K562 (cell line): ENCODE data around the gene EEPD1. TPM values are rescaled to one million over a fixed set of nuclear protein-coding genes. Genes with fewer than 3 reads are reported as not detected.
A peak's percentile ranks its signal among the peaks of the same experiment; 100 is the strongest.

ENCODE experiments used
- ATAC-seq: fragments of 200-7000 bp; cut with Tn5 transposase; 3 replicates; pipeline ENCODE4 v1.9.1; 2020; ENCODE audit warnings: moderate library complexity
- BruUV-seq: library from RNA; stranded (reverse); fragments of 400-500 nt; replicated peaks from 2 replicates; lab custom pipeline; 2021; lab: Mats Ljungman, UMichigan
- CTCF ChIA-PET: fragments of 300-600 bp; formaldehyde crosslinking; extraction: SDS; loops from one replicate; lab custom pipeline; 2021; ENCODE audit warnings: low intra/inter-chr PET ratio; lab: Yijun Ruan, JAX
- POLR2A ChIA-PET: fragments of 300-600, 350-650 bp; sonication (Branson Sonifier 250); formaldehyde crosslinking; extraction: SDS; loops from one replicate; lab custom pipeline; 2021; ENCODE audit warnings: antibody characterized with exemption, inconsistent platforms; lab: Yijun Ruan, JAX
- DNase-seq, 4 experiments: peaks; one replicate each; pipeline versions ENCODE4 v3.0.0 to v3.0.0-alpha.2; 2011 to 2018; ENCODE audit warnings: low spot score in 3 of 4, mixed read lengths in 3 of 4; ENCODE audit errors: extremely low read depth in 1 of 4
- FAIRE-seq: peaks from 2 replicates; lab custom pipeline; 2011; peaks lifted over from hg19 to GRCh38; lab: Jason Lieb, UNC
- H2AFZ ChIP-seq: 2 replicates; pipeline ENCODE4 v1.6.0; 2011; ENCODE audit warnings: low read depth, low read length, control low read depth, inconsistent platforms
- H3K27ac ChIP-seq: fragments of 200-600 bp; 3 replicates; pipeline ENCODE4 v1.8.0; 2011; ENCODE audit warnings: low read depth, mild to moderate bottlenecking, control low read depth, inconsistent platforms, low read length, moderate library complexity, mixed read lengths; ENCODE audit errors: extremely low read depth
- H3K27me3 ChIP-seq, 2 experiments: fragments of 300-600 bp in 1 of 2; 2 replicates in 1 of 2; 3 replicates in 1 of 2; pipeline versions ENCODE4 v1.6.0 to v1.8.0; 2011; ENCODE audit warnings: inconsistent platforms in 2 of 2, low read length in 2 of 2, mild to moderate bottlenecking in 1 of 2, mixed read lengths in 1 of 2, moderate library complexity in 1 of 2; ENCODE audit not compliant: control insufficient read depth in 2 of 2, insufficient read depth in 2 of 2
- H3K36me3 ChIP-seq: fragments of 300-600 bp; 3 replicates; pipeline ENCODE4 v1.8.0; 2011; ENCODE audit warnings: mild to moderate bottlenecking, low read length, inconsistent platforms; ENCODE audit not compliant: control insufficient read depth, insufficient read depth
- H3K4me1 ChIP-seq, 2 experiments: fragments of 200-600 bp in 1 of 2; replicated peaks in 1 of 2; 2 replicates in 1 of 2; 3 replicates in 1 of 2; pipeline versions ENCODE4 v1.5.1 to v1.8.0; 2011; ENCODE audit warnings: inconsistent platforms in 2 of 2, low read length in 2 of 2, mild to moderate bottlenecking in 1 of 2, mixed read lengths in 1 of 2, moderate library complexity in 1 of 2; ENCODE audit not compliant: control insufficient read depth in 2 of 2, insufficient read depth in 2 of 2
- H3K4me2 ChIP-seq: 2 replicates; pipeline ENCODE4 v1.6.1; 2011; ENCODE audit warnings: low read length, control low read depth, inconsistent platforms, mixed read lengths; ENCODE audit not compliant: insufficient read depth
- H3K4me3 ChIP-seq: fragments of 200-600 bp; sonication (generic), shearing (Covaris generic); 2 replicates; pipeline ENCODE4 v1.5.1; 2016; ENCODE audit warnings: control low read depth, inconsistent platforms
- H3K79me2 ChIP-seq: fragments of 200-600 bp; 3 replicates; pipeline ENCODE4 v1.8.0; 2011; ENCODE audit warnings: low read length, inconsistent platforms; ENCODE audit not compliant: control insufficient read depth, insufficient read depth
- H3K9ac ChIP-seq, 2 experiments: 2 replicates each; pipeline versions ENCODE4 v1.6.0 to v1.6.1; 2011; ENCODE audit warnings: low read depth in 2 of 2, low read length in 2 of 2, control low read depth in 1 of 2, inconsistent platforms in 1 of 2, mild to moderate bottlenecking in 1 of 2, mixed read lengths in 1 of 2; ENCODE audit not compliant: insufficient read depth in 1 of 2
- H3K9me1 ChIP-seq: one replicate; pipeline ENCODE4 v1.6.0; 2011; ENCODE audit warnings: inconsistent platforms, mild to moderate bottlenecking, low read length, moderate library complexity; ENCODE audit not compliant: control insufficient read depth, insufficient read depth
- H3K9me3 ChIP-seq: replicated peaks from 2 replicates; pipeline ENCODE4 v1.5.1; 2011; ENCODE audit warnings: low read depth, low read length, inconsistent platforms; ENCODE audit not compliant: control insufficient read depth, insufficient read depth
- H4K20me1 ChIP-seq: replicated peaks from 2 replicates; pipeline ENCODE4 v1.6.1; 2011; ENCODE audit warnings: low read length, inconsistent platforms, mixed read lengths; ENCODE audit not compliant: control insufficient read depth, insufficient read depth
- FOXJ2 ChIP-seq: fragments of 200-800 bp; sonication (Bioruptor generic); IDR thresholded peaks from 2 replicates; pipeline ENCODE4 v1.6.1; 2016; ENCODE audit warnings: missing genetic modification characterization, missing compliant biosample characterization
- NFE2 ChIP-seq: IDR thresholded peaks from 2 replicates; pipeline ENCODE4 v1.6.1; 2014; ENCODE audit warnings: antibody characterized with exemption, low read depth
- NFE2L1 ChIP-seq: fragments of 450-650 bp; IDR thresholded peaks from 2 replicates; pipeline ENCODE4 v1.6.1; 2016; ENCODE audit warnings: missing genetic modification characterization, low read depth, mild to moderate bottlenecking, missing compliant biosample characterization, moderate library complexity, borderline replicate concordance
- ZBTB12 ChIP-seq: fragments of 250-450 bp; sonication (Bioruptor Pico); IDR thresholded peaks from 2 replicates; pipeline ENCODE4 v1.4.0; 2020
- ZFP36 ChIP-seq: fragments of 150-350 bp; IDR thresholded peaks from 2 replicates; pipeline ENCODE4 v1.6.1; 2018; ENCODE audit warnings: low read length, low read depth; ENCODE audit not compliant: partially characterized antibody
- ZNF232 ChIP-seq: sonication (generic); formaldehyde crosslinking; IDR thresholded peaks from 2 replicates; pipeline ENCODE4 v1.8.0; 2022; ENCODE audit warnings: mild to moderate bottlenecking, missing genetic modification reagents
- WGBS: fragments of 100-300 bp; shearing (Covaris generic); methylation state at CpG from one replicate; pipeline ENCODE4 v1.1.6; 2016; ENCODE audit warnings: low coverage, mixed read lengths; ENCODE audit not compliant: insufficient coverage; ENCODE audit errors: missing lambda C conversion rate; 5-methylcytosine and 5-hydroxymethylcytosine counted together
- in situ Hi-C: fragments of 300-500 bp; cut with MboI; formaldehyde crosslinking; loops from 4 replicates; pipeline ENCODE4 v1.15.0; 2018; ENCODE audit warnings: inconsistent platforms, mixed read lengths
- intact Hi-C: fragments of 100-400 bp; cut with micrococcal nuclease; formaldehyde crosslinking; loops from 2 replicates; pipeline ENCODE4 v1.14.2; 2022
- polyA plus RNA-seq, 8 experiments: library from polyadenylated mRNA; depleted of rRNA in 4 of 8; stranded (reverse) in 5 of 8; unstranded in 3 of 8; fragments of >200 nt; fragmentation: Nextera tagmentation in 2 of 8; fragmentation: Illumina TruSeq in 1 of 8; extraction: Ambion mirVana in 2 of 8; extraction: Trizol in 1 of 8; gene quantifications; 2 replicates each; pipeline versions ENCODE4 v1.2.1 to v1.2.3, GENCODE V29; 2011 to 2014; ENCODE audit warnings: inconsistent platforms in 1 of 8, missing spikeins in 1 of 8
- total RNA-seq, 7 experiments: library from RNA; depleted of rRNA in 6 of 7; stranded (reverse); fragments of >200 nt in 6 of 7; fragmentation: Illumina TruSeq in 2 of 7; extraction: Trizol in 2 of 7; gene quantifications; 2 replicates each; pipeline versions ENCODE4 v1.2.1 to v1.2.3, GENCODE V29; 2011 to 2021; ENCODE audit warnings: low replicate concordance in 1 of 7

Gene EEPD1
- total and polyA plus RNA-seq, 9 of the 15 experiments (the other 6 are each of a cell fraction or from before 2014, with no cell fraction given) = 0.01 to 1.5 (median 0.74) TPM; not detected in 1

- no peak for TF ChIP-seq ZNF232 (CRISPR knock-in tag)
- TF ChIP-seq NFE2 = no peak
- TF ChIP-seq NFE2L1 = no peak
- peak; percentile 79 for TF ChIP-seq ZFP36
- TF ChIP-seq ZBTB12 (CRISPR knock-in tag) = no peak
- no peak for TF ChIP-seq FOXJ2
- ATAC-seq (no peak), FAIRE-seq (no peak), DNase-seq (no peak)
- intact Hi-C loops = no loop called here
- H3K4me1 ChIP-seq = no peaks in the 10 kb centered on the region; a peak in 1 of 5 replicates
- H3K4me2 ChIP-seq = no peak overlapping the region
- 0% methylated on average over 4 of the region's 5 CpGs for WGBS
- in situ Hi-C loops = no loop called here
- CTCF ChIA-PET = no interaction called here
- no peaks in the 10 kb centered on the region for H3K9me3 ChIP-seq
- POLR2A ChIA-PET = interaction anchor here (0.7 to 0.8 kb wide), 2 partner anchors 24 to 37 kb away, joined by 3 read pairs; no protein-coding TSS in a partner anchor
- no peak overlapping the region for H3K4me3 ChIP-seq
- peaks cover 14 to 35% of the 10 kb centered on the region in 2 experiments; a peak in 4 of 5 replicates for H3K27me3 ChIP-seq
- no peaks in the 10 kb centered on the region for H3K36me3 ChIP-seq
- H3K27ac ChIP-seq = no peak overlapping the region
- no peak overlapping the region for H2AFZ ChIP-seq
- no TSS peak for BruUV-seq
- H3K9ac ChIP-seq = no peak overlapping the region
- no peaks in the 10 kb centered on the region for H3K79me2 ChIP-seq
- no peaks in the 10 kb centered on the region; the same call in 1 of the 2 replicates for H4K20me1 ChIP-seq
- no peaks in the 10 kb centered on the region for H3K9me1 ChIP-seq
Measured at GRCh38 chr7:36116347-36117202, 36.5 kb upstream of the EEPD1 start.
